Dermis blood vessel endothelial cell (primary cell): ENCODE data around the gene MYH7. TPM values are rescaled to one million over a fixed set of nuclear protein-coding genes. Genes with fewer than 3 reads are reported as not detected.

Experiments used
- DNase-seq: peaks from one replicate; pipeline ENCODE4 v3.0.0; 2010
- total RNA-seq: library from RNA; depleted of rRNA; stranded (reverse); fragments of >200 nt; gene quantifications from 2 replicates; pipeline ENCODE4 v1.2.3, GENCODE V29; 2014

Gene MYH7
- total RNA-seq, 1 donor from 2014 or later, result not detected

DNA sequence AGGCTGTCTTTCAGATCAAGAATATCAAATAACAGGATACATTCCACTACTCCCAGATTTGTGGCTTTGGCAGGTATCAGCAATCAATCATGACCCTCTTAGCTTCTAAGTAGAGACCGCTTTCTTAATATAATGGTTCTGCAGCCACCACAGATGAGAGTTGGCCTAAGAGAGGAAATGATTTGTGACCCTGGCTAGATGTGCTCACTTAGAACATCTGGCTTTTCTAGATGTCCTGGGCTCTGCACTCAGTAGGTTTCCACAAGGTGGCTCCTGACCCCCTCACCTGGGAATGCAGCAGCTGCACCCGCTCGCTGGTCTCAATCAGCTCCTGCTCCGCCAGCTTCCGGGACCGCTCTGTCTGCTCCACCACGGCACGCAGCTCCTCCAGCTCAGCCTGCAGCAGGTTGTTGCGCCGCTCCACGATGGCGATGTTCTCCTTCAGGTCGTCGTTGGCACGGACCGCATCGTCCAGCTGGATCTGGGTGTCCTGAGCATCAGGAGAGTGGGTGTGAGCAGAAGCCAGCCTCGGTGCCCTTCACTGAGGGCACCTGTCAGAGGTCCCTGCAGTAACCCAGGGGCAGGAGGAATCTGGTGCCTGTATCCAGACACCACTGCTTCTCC lies 49.7 kb downstream of the MYH7 start:
- DNase-seq, result no peak

DNA sequence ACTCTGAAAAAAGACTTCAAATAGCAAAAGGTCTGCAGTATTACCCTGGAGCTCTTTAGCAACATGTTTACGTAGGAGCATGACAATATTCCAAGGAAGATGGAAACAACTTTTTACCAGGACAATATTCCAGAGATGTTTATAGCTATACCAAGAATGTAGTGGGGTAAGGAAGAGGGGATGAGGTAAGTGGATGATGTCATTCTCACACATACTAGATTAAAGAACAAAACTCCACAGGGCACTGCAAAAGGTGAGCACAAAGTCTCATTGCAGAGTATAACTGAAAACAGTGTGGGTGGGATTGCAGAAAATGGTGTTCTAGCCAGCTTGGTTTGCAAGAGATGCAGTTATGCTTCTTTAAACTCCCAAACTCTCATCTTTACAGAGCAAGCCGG lies 50.2 kb downstream of the MYH7 start:
- no peak for DNase-seq

DNA sequence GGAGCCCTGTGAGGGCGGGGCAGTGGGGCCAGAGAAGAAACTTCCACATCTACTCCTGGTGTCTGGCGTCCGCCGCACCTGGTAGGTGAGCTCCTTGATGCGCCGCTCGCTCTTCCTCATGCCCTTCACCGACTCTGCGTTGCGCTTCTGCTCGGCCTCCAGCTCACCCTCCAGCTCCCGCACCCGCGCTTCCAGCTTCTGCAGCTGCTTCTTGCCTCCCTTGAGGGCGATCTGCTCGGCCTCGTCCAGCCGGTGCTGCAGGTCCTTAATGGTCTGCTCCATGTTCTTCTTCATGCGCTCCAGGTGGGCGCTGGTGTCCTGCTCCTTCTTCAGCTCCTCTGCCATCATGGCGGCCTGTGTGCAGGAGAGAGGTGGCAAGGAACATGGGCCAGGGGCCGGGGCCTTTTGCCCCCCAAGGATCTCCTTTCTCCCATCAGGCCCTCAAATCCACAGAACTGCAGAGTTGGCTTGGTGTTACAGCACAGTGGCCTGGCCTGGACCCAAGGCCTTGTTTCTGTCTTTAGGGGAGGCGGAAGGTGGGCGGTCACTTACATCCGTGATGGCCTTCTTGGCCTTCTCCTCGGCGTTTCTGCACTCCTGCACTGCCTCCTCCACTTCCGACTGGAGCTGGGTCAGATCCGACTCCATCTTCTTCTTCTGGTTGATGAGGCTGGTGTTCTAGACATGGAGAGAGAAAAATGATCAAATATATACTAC lies 50.9 kb downstream of the MYH7 start:
- DNase-seq, result no peak

DNA sequence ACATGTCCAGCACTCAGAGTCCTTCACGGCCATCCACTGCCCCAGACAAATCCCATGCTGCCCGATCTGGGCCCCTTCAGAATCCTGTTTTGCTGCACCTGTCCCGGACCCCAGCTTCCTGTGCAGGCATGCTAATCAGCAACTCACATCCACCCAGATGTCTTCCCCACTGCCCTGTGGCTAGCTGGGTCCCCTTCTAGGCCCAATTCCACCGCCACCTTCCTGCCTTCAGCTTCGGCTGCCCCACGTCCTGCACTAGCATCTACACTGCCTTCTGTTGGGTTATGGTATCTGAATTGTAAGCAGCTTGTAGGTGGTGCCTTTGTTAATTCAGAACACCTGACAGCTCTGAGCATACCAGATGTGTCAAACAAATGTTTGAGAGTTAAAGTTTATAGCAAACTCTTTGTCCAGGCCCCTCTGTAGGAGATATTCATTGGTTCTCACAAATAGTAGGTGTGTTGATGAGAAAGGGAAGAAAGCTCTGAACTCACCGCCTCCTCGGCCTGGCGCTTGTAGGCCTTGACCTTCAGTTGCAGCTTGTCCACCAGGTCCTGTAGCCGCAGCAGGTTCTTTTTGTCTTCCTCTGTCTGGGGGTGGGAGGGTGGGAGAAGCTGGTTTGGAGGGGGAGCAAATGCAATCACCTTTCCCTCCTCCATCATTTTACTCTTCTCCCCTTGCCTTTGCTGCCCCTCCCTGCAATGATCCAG lies 52.6 kb downstream of the MYH7 start:
- DNase-seq, result no peak

DNA sequence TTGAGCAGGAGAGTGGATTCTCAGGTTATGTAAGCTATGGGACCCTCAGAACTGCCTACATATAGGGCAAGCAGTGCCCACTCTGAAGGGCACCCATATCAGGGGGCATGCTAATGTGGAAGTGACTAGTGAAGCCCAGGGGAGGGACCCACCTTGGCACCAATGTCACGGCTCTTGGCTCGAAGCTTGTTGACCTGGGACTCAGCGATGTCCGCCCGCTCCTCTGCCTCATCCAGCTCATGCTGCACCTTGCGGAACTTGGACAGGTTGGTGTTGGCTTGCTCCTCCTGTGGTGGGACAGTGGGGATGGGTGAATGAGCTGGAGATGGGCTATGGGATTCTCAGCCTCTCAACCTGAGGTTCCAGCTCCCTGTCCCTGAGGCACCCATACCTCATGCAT lies 53.2 kb downstream of the MYH7 start:
- no peak for DNase-seq

DNA sequence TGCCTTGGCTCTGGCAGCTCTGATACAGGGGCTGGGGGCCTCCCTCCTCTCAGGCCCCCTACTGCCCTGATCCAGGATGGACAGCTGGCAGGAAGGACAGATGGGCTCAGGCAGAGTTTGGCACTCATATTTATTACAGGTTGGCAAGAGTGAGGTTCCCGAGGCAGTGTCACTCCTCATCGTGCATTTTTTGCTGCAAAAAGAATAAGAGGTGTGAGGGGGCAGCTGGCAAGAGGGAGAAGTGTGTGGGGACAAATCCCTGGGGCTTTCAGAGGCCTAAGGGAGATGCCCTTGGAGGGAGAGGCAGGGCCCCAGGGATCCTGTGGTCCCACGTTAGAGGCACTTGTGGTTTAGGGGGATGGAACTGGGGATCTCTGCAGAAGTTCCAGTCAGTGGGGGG lies 53.6 kb downstream of the MYH7 start:
- DNase-seq, result no peak

DNA sequence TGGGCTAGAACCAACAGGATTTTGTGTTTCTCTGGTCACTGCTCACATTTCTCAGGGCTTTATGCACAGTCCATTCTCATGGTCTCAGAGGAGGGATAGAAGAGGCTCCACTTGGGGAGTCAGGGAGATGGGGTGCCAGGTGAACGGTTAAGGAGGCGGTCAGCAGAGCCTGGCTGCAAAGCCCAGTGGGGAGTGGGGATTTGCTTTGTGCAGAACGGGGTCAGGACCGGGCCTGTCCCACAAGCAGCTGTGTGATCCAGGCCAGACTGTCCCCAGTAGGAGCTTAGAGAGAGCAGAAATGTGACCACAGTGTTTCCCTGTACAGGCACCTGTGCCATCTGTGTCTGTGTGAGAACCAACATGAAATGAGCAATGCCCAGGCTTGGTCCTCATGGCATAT lies 54.5 kb downstream of the MYH7 start:
- no peak for DNase-seq

DNA sequence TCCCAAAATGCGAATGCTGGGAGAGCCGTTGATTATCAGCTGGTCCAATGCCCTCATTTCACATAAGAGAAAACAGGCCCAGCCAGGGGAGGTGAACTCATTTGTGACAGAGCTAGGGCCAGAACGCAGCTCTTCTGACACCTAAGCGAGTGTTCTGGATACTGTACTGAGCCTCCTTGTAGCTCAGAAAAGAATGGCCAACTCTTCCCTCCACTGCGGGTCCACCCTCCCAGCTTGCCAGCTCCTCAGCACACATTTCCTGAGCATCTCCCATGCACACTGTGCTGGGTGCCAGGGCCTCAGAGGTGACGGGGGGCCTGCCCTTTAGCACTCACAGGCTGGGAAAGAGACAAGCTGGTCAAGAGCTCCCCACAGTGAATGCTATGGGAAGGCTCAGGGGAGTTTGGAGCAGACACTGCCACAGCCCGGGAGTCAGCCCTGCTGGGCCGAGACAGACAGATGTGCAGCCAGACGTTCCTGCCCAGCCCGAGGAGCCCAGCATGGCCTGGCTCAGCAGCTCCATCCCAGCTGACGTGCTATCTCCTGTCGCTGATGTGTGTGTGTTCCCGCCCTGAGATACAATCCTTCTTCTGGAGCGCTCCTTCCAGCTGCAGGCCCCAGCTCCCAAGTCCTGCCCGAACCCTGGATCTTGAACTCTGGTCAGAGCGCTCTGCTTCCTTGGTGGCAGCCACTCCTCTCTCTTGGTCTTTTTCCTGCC lies 55.1 kb downstream of the MYH7 start:
- DNase-seq, result no peak

DNA sequence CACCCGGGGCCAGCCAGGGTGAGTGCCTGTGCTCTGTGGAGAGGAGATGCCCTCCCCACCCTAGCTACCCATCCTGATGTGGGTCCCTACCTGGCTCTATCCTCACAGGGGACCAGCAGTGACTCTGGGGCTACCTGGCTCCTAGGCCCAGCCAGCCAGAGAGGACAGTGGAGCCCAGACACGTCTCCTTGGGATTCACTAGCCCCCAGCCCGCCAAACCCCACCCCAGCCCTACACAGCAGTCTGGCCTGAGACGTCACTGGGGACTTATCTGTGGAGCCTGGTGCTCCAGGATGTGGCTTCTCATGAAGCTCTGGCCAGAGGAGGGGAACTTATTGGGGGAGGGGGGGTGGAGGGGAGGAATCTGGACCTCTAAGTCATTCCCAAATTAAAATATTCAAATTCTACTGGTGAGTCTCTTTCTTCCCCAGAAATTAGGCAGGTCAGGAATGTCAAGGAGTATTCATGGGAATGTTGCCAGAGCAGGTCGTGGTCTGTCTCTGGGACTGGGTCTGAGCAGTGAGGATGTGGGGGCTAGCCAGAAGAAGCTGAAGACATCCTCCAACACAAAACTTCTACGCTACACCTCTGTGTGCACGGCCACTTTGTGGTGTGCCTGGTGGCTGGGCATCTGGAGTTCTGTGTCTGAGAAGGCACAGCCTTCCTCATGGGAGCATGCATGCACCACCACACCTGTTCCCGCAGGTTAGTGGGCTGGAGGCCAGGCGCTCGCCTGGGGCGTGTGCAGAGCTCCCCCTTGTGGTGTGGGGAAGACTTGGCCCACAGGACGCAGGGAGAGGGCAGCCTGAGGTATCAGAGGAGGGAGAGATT lies 55.9 kb downstream of the MYH7 start:
- peak; percentile 67 for DNase-seq

DNA sequence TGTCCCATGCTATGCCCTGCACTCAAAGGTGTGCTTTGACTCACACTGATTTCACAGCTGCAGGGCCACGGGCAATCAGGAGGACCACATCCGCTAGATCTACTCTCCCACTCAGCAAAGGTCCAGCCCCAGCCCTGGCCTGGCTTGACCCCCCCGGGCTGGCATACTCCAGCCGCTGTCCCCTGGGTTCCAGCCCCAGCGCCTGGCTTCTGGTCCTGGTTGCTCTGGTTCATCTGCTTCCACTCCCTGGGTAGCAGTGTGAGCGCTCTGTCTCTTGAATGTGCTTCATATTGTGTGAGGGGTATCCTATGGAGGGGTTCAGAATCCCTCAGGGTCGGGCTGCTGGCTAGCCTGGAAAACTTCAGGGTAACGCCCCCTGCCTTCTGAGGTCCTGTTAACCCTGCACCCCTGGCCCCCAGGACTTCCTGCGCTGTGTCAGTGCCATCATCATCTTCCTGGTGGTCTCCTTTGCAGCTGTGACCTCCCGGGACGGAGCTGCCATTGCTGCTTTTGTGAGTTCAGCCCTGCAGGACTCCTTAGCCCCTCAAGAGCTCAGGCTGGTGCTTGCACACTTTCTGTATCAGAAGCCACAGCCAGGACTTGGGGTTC lies 56.7 kb downstream of the MYH7 start:
- no peak for DNase-seq

DNA sequence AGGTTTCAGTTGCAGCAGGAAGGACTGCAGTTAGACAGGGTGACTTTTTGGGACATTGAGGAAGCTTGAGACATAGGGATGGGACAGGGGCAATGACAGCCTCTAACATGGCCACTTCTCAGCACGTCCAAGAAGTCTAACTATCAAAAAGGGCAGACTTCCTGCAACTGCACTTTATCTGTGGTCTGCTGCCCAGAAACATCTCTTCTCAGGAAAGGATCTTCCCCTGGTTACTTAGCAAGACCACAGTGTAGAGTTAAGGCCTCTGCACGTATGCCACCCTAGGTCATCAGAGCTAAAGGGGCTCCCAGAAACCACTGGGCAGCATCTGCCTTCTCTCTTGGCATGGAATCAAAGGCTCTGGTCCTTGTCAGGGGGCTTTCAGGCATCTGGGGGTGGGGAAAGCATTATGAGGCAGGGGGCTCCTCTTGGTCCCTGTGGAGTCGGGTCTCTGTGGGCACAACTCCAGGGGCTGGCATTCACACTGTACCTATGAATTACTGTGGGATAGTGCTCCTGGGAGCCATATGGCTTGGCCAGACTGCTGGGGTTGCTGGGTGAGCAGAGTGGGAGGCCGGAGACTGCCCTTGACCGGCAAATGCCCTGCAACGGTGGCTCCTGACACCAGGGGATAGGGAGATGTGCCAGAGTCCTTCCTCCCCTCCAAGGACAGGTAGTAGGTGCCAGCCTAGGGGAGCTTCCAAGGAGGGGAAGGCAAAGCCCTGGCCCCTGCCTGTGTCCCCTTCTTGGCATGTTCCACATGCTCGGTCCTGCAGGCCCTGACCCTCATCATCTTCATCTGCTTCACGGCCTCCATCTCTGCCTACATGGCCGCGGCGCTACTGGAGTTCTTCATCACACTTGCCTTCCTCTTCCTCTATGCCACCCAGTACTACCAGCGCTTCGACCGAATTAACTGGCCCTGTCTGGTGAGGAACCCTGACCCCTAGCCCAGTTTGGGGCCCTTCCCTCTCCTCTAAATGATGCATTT lies 57.6 kb downstream of the MYH7 start:
- DNase-seq, result no peak

DNA sequence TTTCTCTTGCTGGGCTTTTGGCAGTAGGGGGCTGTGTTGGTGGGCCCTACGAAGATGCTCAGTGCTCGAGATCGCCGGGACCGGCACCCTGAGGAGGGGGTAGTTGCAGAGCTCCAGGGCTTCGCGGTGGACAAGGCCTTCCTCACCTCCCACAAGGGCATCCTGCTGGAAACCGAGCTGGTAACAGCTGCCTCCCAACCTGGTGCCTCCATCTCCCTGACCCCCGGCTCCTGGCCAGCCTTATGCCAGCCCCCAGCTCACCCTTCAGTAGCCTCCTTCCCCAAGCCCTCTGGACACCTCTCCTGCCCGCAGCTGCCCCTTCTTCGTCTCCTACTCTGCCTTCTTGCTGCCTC lies 58.3 kb downstream of the MYH7 start:
- no peak for DNase-seq

DNA sequence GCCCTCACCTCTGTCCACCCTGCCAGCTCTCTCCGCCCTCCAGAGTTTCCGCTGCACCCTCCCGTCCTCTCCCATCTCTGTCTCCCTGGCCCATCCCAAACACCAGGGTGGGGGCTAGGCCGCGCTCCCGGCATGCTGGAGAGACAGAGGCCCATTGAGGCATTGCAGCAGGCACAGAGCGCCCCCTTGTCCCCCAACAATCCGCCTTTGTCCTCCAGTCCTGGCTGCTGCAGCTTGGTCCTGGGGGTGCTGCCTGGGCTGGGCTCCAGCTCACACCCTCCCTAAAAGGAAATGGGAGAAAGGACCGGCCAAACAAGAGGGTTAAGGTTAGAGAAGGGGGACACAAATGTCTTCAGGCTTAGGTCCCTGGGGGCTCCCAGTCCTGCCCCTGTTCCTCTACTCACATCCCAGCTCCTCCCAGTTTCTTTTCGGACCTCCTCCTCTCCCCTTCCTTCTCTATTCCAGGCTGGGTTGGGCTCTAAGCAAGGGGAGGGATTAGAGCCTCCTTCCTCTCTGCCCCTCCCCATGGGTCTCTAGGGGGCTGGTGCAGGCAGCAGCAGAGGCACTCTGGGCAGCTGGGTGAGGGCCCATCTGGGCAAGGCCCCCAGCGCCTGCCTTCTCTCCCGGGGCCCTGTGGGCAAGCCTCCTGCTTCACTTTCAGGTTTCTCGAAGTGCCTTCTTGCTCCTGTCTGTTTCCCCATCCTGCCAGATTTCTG lies 58.8 kb downstream of the MYH7 start, which contains the start of gene CMTM5:
CMTM5 (plus strand) TSS at position 565 of the 716 bp plus-strand sequence. CDS start 206 bp downstream, outside the sequence.
- no peak for DNase-seq

DNA sequence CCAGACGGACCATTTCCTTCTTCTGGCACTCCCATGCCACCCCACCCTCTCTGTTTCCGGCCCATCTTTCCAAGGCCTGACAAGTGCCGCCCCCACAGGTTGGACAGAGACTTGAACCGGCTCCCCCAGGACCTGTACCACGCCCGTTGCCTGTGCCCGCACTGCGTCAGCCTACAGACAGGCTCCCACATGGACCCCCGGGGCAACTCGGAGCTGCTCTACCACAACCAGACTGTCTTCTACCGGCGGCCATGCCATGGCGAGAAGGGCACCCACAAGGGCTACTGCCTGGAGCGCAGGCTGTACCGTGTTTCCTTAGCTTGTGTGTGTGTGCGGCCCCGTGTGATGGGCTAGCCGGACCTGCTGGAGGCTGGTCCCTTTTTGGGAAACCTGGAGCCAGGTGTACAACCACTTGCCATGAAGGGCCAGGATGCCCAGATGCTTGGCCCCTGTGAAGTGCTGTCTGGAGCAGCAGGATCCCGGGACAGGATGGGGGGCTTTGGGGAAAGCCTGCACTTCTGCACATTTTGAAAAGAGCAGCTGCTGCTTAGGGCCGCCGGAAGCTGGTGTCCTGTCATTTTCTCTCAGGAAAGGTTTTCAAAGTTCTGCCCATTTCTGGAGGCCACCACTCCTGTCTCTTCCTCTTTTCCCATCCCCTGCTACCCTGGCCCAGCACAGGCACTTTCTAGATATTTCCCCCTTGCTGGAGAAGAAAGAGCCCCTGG lies 59.8 kb downstream of the MYH7 start:
- no peak for DNase-seq

DNA sequence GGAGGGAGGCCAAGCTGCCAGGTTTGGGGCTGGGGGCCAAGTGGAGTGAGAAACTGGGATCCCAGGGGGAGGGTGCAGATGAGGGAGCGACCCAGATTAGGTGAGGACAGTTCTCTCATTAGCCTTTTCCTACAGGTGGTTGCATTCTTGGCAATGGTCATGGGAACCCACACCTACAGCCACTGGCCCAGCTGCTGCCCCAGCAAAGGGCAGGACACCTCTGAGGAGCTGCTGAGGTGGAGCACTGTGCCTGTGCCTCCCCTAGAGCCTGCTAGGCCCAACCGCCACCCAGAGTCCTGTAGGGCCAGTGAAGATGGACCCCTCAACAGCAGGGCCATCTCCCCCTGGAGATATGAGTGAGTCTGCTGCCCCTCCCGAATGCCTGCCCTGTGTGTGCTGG lies 62.4 kb downstream of the MYH7 start:
- DNase-seq, result no peak

DNA sequence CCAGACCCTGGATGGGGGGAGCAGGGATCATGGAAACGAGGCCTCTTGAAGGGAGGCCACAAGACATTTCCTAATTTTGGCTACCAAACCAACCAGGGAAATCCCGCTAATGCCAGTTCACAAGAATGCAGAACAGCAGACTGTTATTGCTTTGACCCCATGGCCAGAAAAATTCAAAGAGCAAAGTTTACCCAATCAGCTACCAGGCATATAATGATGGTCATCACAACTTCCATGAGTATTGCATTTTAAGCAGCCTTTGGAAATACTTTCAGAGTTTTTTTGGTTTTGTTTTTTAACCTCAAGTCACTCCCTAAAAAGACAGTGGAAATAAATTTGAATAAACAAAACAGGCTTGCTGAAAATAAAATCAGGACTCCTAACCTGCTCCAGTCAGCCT lies 63.0 kb downstream of the MYH7 start, which contains the start of gene IL25:
IL25 (plus strand) TSS at position 301 of the 400 bp plus-strand sequence.
- DNase-seq, result no peak

DNA sequence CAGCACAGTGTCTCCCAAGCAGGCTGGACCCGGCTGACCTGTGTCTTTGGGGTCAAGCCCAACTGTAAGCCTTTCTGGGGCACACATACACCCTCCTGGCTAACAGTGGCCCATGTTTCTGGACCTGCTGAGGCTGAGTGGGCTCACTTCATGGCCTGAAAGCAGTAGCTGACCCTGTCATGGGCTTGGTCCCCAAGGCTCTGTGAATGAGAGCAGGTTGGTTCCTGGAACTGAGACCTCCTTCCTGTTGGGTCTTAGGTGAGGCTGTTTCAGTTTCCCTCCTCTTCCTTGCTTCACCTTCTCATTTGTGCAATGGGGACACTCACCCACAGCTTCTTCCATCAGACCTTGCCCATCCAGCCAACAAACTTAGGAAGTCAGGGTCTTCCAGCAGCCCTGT lies 63.6 kb downstream of the MYH7 start:
- DNase-seq, result no peak

DNA sequence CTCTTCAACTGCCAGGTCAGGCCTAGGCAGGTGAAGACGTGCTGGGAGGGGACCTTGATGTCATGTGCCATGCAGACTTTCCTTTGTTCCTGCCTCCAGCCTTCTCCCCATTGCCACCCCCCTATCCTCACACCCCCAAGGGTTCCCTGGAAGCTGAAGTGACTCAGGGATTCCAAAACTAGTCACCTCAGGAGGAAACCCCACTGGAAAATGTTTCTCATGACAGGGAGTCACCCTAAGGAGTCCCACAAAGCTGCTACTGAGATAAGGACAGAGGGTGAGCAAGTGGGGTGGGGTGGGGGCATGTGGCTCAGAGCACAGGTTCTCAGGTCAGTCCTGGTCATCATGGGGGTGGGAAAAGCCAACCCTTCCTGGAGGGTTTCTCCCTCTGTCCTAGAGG lies 65.2 kb downstream of the MYH7 start:
- DNase-seq, result no peak

DNA sequence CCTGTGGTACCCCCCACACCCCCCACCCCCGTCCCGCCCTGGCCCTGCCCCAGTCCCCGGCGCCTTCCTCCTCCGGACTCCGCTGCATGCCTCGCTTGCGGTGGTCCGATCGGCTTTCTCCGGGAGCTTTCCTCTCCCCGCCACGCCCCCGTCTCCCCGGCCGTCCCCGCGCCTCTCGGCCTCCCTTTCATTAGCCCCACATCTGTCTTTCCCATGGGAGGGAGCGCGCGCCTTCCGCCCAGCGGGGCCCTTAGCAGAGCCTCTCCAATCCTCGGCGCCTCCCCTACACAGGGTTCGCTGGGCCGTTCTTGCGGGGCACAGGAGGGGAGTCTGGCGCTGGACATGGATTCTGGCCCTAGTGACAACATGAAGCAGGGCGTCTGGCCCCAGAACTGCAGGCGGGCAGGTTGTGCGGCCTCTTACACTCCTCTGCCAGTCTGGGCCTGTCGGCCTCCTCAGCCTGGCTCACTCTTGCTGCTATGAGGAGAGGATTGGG lies 69.0 kb downstream of the MYH7 start:
- no peak for DNase-seq
